Measurements from ENCODE around the gene KCNK15.

The KCNK15 gene

DNA sequence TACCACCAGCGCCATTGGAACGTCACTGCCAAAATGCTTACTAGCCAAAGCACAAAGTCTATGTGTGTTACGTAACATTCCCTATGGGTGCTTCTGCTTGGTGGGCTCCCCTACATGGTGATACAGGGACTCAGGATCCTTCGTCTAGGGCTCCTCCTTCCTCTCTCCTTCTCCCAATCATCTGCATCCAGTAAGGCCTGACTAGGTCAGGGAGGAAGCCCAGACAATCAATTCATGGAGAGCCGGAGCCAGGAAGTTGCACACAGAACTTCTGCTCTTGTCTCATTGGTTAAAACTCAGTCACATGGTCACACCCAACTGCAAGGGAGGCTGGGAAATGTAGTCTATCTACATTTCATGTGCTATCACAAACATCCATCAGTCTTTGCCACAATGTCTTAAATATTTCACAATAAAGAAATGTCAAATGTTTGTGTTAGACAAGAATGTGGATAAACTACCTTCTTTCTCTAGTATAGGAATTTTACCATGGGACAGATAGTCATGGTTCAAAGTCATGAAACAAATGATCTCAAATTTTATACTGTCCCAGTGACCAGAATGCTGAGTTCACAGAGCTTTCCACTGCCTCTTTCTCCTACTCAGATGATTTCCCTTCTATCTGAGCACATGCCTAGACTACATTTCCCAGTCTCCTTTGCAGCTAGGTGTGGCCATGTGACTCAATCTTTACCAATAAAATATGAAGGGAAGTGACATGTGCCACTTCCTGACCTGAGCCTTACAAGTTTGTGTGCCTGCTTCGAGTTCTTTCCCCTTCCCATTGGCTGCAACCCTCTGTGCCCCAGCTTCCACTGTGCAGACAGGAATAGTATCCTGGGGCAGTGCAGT lies 9.3 kb upstream of the KCNK15 start:
- DNase-seq, result peak; percentile 64

DNA sequence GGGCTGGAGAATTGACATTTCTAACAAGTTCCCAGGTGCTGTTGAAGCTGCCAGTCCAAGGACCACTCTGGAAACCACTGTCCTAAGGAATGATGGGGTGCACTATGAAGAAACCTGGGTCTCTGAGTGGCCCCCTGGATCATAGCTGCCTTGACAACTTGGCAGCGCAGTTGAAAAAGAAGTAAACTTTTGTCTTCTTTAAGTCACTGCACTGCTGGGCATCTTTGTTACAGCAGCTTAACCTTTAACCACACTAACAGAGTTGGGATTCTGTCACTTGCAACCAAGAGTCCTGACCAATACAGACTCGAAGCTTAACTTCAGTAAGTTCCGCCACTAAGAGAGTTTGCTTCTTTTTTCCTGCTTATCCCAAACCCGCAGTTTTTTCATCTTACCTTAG lies 8.5 kb upstream of the KCNK15 start:
- DNase-seq, result no peak

DNA sequence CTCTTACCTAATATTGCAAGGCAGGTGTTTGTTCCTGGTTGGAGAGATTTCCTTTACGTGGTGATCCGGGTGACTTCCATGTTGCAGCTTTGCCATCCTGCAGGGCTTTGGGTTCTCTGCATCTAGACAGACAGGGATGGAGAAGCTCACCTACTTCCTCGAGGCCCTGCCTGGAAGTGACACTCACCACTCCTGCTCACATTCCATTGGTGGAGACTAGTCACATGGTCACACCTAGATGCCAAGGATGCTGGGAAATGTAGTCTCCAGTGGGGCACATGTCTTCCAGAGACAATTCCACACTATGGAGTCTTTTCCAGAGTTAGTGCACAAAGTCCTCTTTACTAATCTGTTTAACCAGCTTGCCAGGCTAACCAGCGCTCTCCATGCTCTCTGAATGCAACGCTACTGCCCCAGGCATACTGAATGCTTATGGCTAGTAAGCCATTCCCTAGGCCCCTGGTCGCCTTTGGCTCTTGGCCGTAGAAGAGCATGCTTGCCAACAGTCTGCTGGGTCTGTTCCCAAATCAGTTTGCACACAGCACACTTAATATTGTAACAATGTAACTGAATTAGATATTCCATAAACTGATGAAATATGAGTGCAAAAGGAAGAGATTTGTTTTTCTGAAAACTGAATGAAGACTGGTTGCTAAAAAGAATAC lies 6.7 kb upstream of the KCNK15 start:
- DNase-seq, result peak; percentile 76

DNA sequence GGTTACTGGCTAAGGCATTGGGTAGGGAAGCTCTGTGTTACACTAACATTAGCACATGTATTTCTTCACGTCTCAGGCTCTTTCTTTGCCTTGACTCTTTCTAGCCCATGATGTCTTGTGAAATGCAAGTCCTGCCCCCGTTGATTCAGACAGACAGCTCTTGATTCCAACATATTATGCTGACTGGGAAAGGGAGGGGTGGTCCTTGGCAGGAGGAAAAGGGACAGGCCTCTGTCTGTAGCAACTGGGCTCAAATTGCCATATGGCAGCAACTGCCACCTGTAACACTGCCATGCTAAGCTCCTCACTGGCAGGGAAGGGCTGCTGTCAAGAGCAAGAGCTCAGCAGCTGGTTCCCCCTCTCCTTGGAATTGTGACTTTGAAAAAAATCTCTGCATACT lies 5.7 kb upstream of the KCNK15 start:
- no peak for DNase-seq

DNA sequence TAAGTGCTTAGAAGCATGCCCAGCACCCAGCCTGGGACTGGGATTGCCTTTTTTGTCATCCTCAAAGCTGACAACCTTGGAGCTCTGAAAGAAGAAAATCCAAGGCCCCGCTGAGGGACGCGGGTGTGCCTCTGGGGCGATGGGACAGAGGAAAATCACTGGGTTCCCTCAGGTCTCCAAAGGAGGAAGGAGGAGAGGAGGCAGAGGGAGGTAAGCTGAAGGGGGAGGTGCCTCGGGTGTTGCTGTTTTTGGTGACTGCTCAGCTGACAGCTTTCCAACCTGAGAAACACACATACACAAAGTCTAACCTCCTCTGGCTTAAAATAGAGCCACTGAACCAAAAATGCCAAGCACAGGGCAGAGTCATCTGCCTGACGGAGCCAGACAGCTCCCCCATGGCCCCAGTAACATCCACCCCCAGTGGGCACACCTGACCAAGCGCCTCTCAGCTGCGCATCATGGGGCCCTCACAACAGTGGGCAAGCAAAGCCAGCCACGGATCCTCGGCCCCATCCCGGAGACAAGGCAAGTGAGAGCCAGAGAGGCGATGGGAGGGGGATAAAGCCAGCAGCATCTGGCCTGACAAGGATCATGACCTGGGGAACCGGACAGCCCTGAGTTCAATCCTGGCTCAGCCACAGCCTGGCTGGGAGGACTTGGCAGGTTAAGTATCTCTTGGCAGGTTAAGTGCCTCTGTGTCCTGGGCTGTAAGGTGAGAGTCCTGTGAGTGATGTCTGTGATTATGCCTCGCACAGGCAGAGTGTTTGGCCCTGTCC lies 3.2 kb upstream of the KCNK15 start:
- no peak for DNase-seq

DNA sequence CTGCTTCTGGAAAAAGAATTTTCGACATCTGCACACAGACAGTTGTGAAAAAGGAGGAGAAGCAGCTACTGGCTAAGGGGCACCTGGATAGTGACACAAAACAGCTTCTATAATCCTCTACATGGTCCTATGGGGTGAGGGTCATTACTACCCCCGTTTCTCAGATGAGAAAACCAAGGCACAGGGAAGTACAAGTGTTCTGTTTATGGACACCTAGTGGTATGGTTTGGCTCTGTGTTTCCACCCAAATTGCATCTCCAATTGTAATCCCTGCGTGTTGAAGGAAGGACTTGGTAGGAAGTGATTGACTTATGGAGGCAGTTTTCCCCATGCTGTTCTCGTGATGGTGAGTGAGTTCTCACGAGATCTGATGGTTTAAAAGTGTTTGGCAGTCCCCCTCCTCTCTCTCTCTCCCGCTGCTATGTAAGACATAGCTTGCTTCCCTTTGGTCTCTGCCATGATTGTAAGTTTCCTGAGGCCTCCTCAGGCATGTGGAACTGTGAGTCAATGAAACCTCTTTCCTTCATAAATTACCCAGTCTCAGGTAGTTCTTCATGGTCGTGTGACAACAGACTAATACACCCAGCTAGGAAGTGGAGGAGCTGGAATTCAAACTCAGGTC lies 2.5 kb upstream of the KCNK15 start:
- no peak for DNase-seq

DNA sequence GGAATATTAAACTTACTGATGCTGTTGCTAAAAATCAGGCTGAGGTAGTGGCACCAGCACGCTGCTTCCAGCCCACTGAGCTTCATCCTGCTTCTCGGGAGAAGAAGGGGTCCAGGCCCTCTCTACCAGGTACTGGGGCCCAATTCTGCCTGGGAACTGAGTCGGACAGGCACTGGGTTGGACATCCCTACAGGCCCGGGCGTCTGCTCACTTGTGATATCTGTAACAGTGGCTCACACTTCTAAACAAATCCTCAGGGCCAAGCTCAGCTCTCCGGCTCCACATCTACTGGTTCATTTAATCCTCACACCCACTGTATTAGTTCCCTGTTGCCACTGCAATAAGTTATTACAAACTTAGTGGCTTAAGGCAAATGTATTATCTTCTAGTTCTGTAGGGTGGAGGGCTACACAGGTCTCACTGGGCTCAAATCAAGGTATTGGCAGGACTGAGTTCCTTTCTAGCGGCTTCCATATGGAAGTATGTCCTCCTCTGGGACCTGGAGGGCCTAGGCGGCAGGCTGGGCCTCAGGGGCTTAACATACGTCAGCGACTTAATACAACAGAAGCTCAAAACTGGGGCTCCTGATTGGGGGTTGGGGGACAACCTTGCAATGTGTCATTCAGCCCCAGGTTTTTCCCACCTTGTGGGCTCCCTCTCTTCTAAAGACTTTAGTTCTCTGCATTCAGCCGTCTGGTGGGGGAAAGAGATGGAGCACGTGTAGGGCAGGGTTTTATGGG lies 1.6 kb upstream of the KCNK15 start:
- DNase-seq, result no peak

DNA sequence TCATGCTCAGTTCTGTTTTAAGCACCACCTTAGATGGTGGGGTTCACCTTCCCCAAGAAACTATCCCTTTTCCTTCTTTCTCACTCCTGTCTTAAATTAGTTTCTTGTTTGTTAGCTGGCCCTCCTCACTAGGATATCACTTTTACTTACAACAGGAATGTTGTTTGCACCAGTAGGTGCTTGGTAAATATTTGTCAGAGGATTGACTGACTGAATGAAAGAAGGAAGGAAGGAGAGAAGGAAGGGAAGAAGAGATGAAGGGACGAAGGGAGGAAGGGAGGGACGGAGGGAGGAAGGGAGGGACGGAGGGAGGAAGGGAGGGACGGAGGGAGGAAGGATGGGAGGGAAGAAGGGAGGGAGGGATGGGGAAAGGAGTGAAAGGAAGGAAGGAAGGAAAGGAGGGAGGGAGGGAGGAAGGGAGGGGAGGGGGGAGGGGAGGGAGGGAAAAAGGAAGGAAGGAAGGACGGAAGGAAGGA lies 505 bp upstream of the KCNK15 start:
- no peak for DNase-seq

DNA sequence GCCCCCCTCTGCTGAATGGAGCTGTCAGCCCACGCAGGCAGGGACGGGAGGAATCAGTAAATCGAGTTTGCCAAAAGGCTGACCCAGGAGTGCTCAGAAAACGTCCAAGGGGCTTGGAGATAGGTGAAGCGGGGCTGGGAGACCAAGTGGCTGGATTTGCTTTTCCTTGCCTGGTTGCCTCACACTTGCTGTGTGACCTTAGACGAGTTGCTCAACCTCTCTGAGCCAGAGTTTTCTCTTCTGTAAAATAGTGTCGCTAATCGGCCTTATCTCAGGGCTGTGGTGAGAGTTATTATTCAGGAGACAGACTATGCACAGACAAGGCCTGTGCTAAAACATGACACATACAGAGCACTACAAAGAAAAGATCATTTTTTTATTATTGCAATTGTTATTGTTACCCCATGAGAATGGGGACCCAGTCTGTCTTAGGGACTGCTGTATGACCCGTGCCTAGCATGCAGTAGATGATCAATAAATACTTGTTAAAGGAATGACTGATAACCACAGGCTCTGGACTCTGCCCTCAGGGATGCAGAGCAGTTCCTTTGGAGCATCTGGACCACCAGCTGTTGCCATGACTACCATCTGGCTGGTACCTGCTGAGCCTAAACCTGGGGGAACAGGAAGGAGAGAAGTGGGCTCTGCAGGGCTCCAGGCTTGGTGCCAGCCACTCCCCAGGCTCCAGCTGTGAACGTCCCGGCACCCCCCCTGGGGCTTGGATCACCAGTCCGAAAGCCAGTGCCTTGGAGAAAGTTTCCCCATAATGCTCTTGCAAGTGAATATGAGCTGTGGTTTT lies 901 bp downstream of the KCNK15 start:
- no peak for DNase-seq

DNA sequence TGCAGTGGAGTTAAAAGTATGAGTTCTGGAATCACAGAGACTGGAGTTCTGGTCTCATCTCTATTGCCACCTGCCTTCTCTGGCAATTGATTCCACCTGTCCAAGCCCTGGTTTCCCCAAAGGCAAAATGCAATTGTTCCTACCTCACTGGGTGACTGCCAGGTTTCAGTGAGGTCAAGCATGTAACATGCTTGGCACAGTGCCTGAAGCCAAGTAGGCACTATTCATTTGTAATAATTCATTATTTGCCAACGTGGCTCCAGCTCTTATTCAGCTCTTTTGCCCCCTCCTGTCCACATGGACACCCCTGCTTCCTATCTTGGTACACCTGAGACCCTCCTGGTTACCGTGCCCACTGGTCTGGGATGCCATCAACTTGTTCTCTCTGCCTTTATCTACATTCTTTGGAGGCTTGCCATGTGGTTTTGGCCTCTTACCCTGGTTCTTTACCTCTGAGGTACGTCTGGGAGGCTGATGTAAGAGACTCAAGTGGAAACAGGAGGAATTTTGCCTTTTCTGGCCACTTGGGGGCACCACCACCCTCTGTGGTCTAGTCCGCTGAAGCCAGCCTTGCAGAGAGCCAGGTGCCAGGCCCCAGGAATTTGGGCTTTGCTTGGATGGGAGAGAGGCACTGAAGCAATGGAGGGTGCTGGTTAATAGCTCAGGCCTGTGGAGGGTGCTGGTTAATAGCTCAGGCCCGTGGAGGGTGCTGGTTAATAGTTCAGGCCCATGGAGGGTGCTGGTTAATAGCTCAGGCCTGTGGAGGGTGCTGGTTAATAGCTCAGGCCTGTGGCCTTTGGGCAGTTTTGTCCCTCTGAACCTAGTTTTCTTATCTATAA lies 1.7 kb downstream of the KCNK15 start:
- peak; percentile 71 for DNase-seq

DNA sequence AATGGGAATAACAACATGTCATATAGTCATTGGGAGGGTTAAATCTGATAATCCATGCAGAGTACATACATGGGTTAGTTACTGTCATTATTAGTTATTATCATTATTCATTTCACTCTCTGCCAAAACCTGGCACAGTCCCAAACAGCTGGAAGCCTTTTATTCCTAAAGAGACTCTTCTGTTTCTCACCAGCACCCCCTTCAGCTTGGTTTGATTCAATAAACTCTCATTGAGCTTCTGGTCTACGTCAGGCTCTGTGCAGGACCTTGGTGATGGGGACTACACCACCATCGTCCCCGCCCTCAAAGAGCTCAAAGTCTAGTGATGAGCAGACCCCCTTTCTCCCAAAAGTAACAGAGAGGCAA lies 2.3 kb downstream of the KCNK15 start:
- no peak for DNase-seq

DNA sequence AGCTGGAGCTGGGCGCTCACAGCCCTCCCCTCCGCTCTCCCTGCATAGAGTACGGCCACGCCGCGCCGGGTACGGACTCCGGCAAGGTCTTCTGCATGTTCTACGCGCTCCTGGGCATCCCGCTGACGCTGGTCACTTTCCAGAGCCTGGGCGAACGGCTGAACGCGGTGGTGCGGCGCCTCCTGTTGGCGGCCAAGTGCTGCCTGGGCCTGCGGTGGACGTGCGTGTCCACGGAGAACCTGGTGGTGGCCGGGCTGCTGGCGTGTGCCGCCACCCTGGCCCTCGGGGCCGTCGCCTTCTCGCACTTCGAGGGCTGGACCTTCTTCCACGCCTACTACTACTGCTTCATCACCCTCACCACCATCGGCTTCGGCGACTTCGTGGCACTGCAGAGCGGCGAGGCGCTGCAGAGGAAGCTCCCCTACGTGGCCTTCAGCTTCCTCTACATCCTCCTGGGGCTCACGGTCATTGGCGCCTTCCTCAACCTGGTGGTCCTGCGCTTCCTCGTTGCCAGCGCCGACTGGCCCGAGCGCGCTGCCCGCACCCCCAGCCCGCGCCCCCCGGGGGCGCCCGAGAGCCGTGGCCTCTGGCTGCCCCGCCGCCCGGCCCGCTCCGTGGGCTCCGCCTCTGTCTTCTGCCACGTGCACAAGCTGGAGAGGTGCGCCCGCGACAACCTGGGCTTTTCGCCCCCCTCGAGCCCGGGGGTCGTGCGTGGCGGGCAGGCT lies 4.6 kb downstream of the KCNK15 start:
- peak; percentile 35 for DNase-seq

DNA sequence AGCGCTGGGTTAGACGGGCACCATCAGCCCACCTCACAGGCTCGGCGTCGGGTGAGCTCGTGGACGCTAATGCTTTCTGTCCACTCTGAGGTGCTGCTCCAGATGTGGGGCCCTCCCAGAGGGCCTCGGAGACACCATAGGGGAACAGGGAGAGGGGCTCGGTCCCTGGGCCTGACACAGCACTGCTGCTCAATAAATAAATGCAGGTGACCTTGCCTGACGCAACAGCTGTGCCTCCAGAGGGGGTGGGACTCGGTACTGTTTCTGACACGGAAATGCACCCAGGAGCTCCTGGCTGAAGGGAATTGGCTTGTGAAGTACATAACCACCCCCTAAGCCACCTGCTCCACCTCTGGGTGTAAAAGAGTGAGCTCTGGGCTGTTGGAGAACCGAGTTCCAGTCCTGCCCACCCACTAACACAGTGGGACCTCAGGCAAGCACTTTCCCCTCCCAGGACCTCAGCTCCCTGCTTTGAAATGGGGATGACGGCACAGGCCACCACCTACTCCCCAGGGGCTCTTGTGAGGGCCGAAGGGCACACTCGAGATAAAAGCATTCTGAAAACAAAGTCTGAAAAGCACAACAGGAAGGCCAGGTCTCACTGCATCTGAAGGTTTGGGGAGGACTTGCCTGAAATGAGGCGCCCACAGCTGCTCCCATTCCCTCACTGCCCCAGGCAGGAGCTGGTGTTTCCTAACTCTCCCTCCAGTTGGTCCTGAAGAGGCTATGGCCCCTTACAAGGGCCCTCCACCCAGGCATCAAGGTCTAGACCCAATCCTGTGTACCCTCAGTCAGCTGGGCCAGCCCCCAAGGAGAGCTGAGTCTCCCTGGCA lies 6.7 kb downstream of the KCNK15 start:
- no peak for DNase-seq

DNA sequence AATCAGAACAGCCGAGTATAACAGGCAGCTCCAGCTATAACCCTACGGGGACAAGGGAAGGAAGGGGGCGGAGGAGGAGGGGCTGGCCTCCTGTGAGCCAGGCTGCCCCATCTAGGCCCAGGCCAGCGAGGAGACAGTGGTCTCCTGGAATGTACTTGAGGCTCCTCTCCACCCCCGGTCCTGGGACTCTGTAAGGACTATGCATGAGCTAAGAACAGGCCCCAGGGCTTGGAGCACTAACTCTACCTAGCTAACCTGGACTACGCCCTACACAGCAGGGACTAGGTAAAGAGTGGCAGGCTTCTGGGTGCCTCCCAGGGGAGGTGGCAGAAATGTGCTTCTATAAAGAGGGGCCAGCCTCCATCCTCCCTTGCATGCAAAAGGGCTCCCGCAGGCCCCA lies 8.9 kb downstream of the KCNK15 start:
- DNase-seq, result no peak

DNA sequence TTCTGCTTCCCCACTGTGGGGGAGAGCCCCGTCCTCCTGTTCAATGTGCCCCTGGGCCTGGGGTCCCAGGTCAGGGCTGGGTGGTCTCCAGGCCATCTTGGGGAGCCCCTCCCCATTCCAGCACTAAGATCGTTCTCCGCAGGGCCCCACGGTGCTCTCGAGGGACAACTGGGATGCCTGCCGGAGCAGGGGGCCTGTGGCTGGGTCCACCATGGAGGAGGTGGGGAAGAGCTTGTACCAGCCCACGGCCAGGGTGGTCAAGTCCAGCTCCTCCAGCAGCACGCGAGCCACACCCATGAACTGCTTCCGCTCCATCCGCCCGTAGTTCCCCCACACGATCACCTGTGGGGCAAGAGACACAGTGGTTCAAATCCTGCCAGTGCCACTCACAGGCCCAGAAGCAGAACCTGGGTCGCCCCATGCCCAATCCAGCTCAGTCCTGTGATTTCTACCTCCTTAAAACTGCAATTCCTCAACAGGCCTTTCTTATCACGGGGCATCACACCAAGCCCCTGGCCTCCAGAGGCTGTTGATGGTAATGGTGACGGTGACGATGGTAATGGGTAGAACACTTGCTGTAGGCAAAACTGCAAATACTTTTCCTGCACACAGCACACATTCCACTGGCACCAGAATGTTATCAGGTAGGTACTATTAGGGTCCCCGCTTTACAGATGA lies 10.5 kb downstream of the KCNK15 start:
- no peak for DNase-seq

DNA sequence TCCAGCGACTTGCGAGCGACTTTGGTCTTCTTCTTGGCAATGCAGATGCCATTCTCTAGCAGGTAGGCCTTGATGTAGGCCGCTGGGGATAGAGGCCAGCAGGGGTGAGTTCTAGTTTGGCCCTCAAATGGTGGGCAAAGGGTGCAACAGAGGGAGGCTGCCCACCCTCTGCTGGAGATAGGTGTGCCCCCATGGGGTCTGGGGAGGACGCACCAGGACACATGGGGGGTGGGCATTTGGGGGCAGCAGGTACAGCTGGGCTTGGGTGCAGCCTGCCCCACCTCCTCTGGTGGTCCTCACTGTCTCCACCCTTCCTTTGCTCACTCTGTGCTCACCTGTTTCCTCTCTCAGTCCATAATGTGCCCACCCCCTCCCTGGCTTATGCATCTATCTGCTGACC lies 11.3 kb downstream of the KCNK15 start:
- no peak for DNase-seq

DNA sequence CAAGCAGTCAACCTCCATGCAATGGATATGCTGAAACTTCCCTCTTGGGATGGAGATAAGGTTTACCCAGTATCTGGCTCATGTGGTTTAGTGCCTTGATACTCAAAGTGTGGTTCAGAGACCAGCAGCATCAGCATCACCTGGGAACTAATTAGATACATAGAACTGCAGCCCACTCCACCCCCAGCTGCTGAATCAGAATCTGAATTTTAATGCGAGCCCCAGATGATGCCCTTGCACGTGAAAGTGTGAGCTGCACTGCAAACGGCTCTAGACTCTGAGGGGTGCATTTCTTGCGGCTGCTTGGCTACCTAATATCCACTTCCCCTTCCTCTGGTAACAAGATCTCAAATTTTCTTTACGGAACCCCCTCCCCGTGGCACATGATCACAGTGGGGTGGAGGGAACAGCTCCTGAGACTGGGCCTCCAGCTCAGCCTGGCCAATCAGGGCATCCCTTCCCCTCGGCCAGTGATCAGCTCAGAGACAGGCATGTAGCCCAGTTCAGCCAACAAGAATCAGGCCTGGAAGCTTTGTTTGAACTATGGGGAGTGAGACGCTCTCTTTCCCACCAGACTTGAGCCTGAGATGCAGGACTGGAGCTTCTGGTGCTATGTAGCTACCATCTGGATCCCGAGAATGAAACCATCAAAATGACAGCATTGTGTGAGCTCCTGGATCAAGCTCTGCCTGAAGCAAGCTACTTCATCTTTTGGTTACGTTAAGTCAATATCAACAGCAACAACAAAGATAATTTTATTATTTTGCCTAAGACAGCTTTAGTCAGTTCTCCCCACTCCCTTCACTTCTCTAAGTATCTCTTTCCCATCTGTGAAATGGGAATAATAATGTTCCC lies 12.8 kb downstream of the KCNK15 start:
- no peak for DNase-seq

All from activated CD4-positive, alpha-beta T cell treated with anti-CD3 and anti-CD28 coated beads, Interleukin-2, Interleukin-6, amounts not matched to agents 100 ng/mL and 50 ng/mL, durations not matched to agents 16 hours and 8 hours (primary cell).